LNCAP (cell line): ENCODE results near the gene TMEM167A.

ENCODE experiments used
- CTCF ChIP-seq: fragments of 450-650 bp; IDR thresholded peaks from 2 replicates; pipeline ENCODE4 v1.5.1; 2017; ENCODE audit warnings: mild to moderate bottlenecking

TMEM167A gene

DNA sequence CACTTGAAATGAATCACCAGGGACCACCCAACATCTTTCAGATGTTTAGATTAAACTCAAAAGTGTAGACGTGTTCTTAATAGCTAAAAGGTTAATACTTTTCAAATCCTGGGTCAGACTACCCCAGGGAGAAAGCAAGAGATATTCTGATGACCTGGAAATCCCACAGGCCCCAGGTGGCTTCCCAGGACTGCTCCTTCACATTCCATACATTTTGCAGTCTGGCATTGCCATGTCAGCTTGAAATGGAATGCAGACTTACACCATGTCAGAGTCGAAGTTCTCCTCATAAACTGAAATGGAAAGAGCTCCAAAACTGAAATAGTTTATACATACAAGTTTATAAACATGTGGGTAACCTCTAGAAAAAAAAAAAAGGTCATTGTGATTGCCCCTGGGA lies 61.5 kb downstream of the TMEM167A start:
- no peak for TF ChIP-seq CTCF

DNA sequence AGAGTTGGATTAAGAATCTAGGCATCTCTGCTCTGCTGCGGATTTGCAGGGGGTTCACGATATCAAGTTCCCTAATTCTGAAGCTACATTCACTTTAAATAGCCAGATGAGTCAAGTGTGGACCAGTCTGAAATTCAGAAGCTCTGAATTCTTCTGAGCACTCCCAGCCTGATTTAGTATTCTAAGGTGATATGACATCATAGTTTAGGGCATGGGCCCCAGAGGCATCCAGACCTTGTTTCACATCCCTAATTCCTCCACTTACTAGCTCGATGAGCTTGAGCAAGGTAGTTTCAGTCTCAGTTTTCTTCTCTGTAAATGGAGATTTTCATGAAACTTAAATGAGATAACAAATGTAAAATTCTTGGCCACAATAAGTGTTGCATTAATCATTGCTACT lies 65.2 kb downstream of the TMEM167A start:
- no peak for TF ChIP-seq CTCF

- TF ChIP-seq CTCF: no peak
These were observed 67.8 kb downstream of the TMEM167A start for GRCh38 chr5:83009408-83009807.

DNA sequence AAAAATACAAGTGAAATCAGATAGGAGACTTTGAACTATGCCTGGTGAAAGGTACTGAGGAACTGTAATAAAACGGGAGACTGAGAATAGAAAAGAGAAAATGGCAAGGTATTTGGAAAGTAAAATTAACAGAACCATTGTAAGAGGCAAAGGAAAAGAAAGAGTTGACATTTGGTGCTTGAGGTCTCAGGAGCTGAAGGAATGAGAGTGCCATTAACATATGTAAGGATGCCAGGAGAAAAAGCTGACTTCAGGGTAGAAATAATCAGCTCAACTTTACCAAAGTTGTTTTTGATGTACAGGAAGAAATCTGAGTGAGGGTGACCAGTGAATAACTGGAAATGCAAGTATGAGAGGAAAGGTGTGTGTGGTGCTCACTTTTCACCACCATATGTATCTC lies 69.4 kb downstream of the TMEM167A start:
- no peak for TF ChIP-seq CTCF

DNA sequence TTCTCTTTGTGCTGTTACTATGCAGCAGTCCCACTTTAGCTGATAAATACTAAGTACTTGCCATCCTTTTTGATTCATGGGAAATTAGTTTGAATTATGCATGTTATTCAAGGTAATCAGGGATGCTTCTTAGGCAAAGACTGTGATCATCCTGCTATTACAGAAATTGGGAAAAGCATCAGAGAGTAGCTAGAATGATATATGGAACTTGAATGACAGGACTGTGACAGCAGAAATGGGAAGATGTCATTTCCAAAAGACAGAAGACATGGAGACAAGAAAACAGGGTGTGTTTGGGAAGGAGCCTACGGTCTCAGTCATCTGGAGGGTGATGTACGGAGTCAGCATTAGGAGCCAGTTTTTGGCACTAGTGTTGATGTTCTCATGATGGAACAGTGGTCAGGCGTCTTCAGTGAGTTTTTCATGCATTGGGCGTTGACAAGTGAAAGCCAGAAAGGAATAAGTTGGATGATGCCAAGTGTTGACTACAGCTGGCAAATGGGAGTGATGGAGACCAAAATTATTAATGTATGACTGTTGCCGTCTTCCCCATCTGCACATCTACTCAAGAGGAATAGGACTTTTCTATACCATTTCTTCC lies 70.4 kb downstream of the TMEM167A start:
- TF ChIP-seq CTCF: no peak

- no peak for TF ChIP-seq CTCF
These were observed 73.4 kb downstream of the TMEM167A start for GRCh38 chr5:83003791-83004190.
